Dendritic cell treated with granulocyte-macrophage colony-stimulating factor and Interleukin-4, amounts not matched to agents 40 ng/mL and 50 ng/mL, for 4 days (primary cell): ENCODE measurements around the gene GPC1.

ENCODE experiments used
- H3K27ac Mint-ChIP-seq: one replicate; pipeline ENCODE4 v1.8.0; 2022; ENCODE audit warnings: mild to moderate bottlenecking, mixed read lengths
- H3K27me3 Mint-ChIP-seq: one replicate; pipeline ENCODE4 v1.8.0; 2022; ENCODE audit warnings: mild to moderate bottlenecking, mixed read lengths
- H3K36me3 Mint-ChIP-seq: one replicate; pipeline ENCODE4 v1.8.0; 2022; ENCODE audit warnings: low read depth, mixed read lengths
- H3K4me1 Mint-ChIP-seq: one replicate; pipeline ENCODE4 v1.8.0; 2022; ENCODE audit warnings: low read depth, mixed read lengths
- H3K4me3 Mint-ChIP-seq: one replicate; pipeline ENCODE4 v1.8.0; 2022; ENCODE audit warnings: mild to moderate bottlenecking, moderate library complexity, mixed read lengths
- H3K9me3 Mint-ChIP-seq: one replicate; pipeline ENCODE4 v1.8.0; 2022; ENCODE audit warnings: mixed read lengths
- intact Hi-C: fragments of 100-400 bp; cut with micrococcal nuclease; formaldehyde crosslinking; loops from one replicate; pipeline ENCODE4 v1.15.0; 2022

Gene GPC1

DNA sequence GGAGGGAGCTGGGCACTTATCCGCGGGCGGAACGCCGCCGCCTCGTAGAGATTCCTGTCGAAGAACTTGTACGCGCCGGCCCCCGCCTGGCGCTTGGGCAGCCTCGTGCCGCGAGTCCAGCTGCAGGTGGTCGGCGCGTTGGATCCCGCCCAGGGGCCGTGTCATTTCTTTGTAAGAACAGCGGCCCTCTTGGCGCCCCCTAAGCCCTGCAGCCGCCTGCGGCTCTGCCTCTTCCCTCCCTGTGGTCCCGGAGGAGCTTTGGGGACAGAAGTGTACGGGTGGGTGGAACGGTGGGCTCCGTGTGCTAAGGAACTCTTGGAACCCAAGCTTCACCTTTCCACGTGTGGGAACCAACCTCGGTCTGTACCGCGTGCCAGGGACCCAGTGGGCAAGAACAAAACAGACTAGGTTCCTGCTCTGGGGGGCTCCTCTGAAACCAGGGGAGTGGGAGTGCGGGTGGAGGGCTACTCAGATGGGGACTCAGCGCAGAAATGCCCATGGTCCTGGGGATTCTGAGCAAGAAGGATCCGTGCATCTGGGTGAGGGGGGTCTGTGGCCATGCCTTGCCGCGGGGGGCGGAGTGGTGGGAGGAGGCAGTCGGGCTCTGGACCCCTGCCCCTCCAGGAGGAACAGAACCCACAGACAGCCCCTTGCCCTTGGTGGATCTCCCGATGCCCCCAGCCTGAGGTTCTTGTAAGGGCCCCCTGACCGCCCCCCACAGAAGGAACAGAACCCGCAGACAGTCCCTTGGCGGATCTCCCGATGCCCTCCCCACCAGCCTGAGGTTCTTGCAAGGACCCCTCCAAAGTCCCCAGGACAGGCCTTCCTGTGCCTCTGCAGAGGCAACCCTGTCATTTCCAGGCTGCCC, 1.5 kb downstream of the GPC1 start:
- intact Hi-C loops: loop anchor here (5.0 kb wide), 1 partner anchor 205 kb away; no protein-coding TSS in a partner anchor
- Mint-ChIP-seq H3K9me3 (no peaks in the 10 kb centered on the region), H3K36me3 (no peaks in the 10 kb centered on the region), H3K4me1 (peaks cover 6% of the 10 kb centered on the region), H3K4me3 (no peak overlapping the region), H3K27me3 (peaks cover 55% of the 10 kb centered on the region), H3K27ac (no peak overlapping the region)

GRCh38 chr2:240437551-240437860, 2.0 kb downstream of the GPC1 start:
- Mint-ChIP-seq H3K36me3 (no peaks in the 10 kb centered on the region), H3K4me3 (no peak overlapping the region)
- intact Hi-C loops: loop anchor here (5.0 kb wide), 1 partner anchor 205 kb away; no protein-coding TSS in a partner anchor

DNA sequence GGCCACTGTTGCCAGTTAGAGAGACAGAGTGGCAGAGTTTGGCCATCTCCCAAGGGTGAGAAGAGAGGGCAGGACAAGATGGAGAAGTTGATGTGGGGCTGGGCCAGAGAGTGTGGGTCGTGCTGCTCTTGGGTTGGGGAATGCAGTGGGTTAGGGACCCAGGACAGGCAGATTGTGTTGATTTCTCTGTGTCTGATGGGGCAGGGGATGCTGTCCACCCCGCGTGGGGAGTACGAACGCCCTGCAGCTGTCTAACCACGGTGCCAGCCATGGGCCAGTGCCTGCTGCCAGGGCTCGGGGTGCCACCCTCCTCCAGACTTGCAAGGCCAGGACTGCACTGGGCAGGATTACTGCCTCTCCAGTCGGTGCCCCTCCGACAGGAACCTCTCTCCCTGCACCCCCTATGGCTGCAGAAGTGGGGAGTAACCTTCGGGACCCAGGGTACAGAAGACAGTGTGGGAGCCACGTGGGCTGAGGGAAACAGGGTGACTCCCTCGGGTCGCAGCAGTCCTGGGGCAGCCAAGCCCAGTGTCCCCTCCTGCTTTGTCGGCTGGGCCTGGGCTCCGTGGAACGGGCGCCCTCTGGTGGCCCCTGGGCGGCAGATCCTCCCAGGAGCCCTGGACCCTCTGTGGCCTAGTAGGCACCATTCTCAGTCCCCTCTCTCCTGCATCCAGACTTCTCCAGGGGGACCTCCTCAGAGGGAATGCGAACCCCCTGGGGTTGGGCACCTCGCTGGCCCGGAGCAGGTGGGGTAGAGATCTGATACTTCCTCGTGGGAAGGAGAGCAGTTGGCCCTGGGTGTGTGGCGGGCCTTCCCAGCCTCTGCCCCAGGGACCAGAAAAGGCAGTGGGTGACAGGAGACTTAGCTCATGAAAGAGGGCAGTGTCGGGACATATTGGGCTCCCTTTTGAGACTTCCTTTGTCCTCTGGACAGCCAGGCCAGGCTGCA, 2.7 kb downstream of the GPC1 start:
- intact Hi-C loops: loop anchor here (5.0 kb wide), 1 partner anchor 206 kb away; no protein-coding TSS in a partner anchor
- peaks cover 45% of the 10 kb centered on the region for H3K27me3 Mint-ChIP-seq
- H3K4me3 Mint-ChIP-seq: no peak overlapping the region
- no peak overlapping the region for H3K27ac Mint-ChIP-seq
- H3K4me1 Mint-ChIP-seq: peaks cover 6% of the 10 kb centered on the region
- no peaks in the 10 kb centered on the region for H3K9me3 Mint-ChIP-seq
- H3K36me3 Mint-ChIP-seq: no peaks in the 10 kb centered on the region

More at GRCh38 chr2:240437551-240437860, 2.0 kb downstream of the GPC1 start:
- Mint-ChIP-seq H3K4me1 (peaks cover 6% of the 10 kb centered on the region), H3K27me3 (peaks cover 50% of the 10 kb centered on the region), H3K27ac (no peak overlapping the region), H3K9me3 (no peaks in the 10 kb centered on the region)

DNA sequence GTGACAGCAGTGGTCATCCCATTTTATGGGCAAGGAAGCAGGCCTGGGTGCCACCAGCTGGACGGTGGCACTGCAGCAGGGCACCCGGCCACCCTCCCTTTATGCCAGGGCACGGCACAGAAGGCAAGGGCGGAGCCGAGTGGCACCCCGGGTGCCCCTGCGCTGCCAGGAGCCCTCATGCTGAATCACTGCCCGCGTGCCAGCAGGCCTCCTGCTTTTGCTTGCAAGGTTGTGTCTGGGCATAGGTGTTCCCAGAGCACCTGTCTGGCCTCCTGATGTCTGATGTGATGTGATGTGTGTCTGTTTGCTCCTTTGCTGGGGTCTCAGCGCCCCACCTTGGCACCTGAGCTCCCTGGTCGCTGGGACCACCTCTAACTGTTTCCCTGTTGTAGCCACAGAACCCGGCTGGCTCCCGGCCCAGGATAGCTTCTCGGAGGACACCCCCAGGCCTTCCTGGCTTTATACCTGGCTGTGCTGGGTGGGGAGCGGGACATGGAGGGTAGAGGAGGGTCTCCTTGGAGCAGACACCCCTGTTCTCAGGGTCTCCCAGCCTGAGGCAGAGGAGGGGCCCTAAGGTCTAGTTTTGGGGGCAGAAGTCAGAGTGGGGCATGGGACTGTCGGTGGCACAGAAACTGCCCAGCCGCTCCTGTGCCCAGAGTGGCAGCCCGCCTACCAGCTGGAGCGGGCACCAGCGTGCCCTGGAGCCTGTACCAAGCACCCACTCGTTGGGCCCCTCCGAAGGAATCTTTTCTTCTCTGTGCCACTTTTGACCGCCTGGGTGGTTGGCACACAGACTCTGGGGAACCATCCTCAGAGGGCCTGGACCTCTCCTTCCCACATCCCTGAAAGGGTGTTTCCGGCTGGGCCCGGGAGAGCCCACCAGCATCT, 3.6 kb downstream of the GPC1 start:
- intact Hi-C loops: loop anchor here (5.0 kb wide), 1 partner anchor 207 kb away; no protein-coding TSS in a partner anchor
- H3K27ac Mint-ChIP-seq: no peak overlapping the region

DNA sequence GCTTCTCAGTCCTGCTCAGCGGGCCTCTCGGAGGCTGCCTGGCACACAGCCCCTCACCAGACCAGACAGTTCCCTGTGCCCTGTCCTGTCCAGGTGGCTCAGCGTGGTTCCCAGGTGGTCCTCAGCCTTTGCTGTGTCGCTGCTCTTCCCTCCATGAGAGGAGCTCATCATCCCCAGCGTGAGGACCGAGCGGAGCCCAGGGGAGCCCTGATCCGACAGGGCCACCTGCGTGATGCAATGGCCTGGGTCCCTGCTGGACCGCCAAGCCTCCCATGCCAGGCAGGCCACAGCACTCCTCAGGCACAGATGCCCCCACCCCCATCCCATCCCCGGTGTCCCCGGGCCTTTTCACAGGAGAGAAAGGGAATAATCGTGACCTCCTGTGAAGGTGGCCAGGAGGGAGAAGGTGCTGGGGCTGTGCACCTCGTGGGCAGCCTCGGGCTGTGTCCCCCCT, 4.3 kb downstream of the GPC1 start:
- intact Hi-C loops: loop anchor here (5.0 kb wide), 1 partner anchor 207 kb away; no protein-coding TSS in a partner anchor
- H3K27ac Mint-ChIP-seq: no peak overlapping the region
- H3K4me1 Mint-ChIP-seq: peaks cover 2% of the 10 kb centered on the region
- H3K4me3 Mint-ChIP-seq: no peak overlapping the region
- no peaks in the 10 kb centered on the region for H3K36me3 Mint-ChIP-seq
- peaks cover 29% of the 10 kb centered on the region for H3K27me3 Mint-ChIP-seq
- H3K9me3 Mint-ChIP-seq: no peaks in the 10 kb centered on the region

More for the DNA sequence above, 3.6 kb downstream of the GPC1 start:
- Mint-ChIP-seq H3K4me3 (no peak overlapping the region), H3K36me3 (no peaks in the 10 kb centered on the region), H3K27me3 (peaks cover 36% of the 10 kb centered on the region), H3K9me3 (no peaks in the 10 kb centered on the region), H3K4me1 (peaks cover 6% of the 10 kb centered on the region)

DNA sequence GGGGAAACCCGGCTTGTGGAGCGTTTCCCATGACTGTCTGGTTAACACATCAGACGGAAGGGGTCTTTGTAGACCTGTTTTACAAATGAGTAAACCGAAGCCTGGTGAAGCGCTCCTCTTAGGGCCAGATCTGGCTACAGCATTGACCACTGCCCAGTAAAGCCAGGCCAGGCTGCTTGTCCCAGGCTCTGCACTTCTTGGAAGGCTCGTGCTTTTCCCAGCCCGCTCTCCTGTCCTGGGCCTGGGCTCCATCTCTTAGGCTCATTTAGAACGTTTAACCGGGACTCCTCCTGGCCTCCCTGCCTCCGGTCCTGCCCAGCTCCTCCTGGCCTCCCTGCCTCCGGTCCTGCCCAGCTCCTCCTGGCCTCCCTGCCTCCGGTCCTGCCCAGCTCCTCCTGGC, 4.8 kb downstream of the GPC1 start:
- Mint-ChIP-seq H3K4me1 (no peaks in the 10 kb centered on the region), H3K4me3 (no peak overlapping the region), H3K9me3 (no peaks in the 10 kb centered on the region), H3K27ac (no peak overlapping the region), H3K27me3 (peaks cover 29% of the 10 kb centered on the region), H3K36me3 (no peaks in the 10 kb centered on the region)
- intact Hi-C loops: no loop called here

DNA sequence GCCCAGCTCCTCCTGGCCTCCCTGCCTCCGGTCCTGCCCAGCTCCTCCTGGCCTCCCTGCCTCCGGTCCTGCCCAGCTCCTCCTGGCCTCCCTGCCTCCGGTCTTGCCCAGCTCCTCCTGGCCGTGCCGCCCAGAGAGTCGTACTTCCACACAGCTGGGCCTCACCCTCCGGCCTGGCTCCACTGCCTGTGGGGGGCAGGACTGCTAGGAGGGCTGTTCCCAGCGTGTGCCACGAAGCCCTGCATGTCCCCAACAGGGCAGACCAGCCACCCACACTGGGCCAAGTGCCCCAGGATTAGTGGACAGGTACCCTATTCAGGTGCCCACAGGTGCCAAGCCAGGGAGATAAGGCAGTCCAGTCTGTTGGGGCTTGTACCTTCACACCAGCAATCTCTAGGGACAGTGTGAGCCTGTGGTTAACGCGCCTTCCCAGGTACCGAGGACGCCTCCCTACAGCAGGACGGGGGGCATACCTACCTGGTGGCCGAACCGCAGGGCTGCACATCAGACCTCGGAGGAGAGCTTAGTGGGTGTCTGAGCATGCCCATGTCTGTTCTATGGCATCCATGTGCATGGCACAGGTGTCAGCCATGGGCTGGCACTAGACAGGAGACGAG, 5.3 kb downstream of the GPC1 start:
- Mint-ChIP-seq H3K36me3 (no peaks in the 10 kb centered on the region), H3K27me3 (peaks cover 30% of the 10 kb centered on the region), H3K9me3 (no peaks in the 10 kb centered on the region), H3K4me3 (no peak overlapping the region), H3K4me1 (no peaks in the 10 kb centered on the region), H3K27ac (no peak overlapping the region)
- intact Hi-C loops: no loop called here

DNA sequence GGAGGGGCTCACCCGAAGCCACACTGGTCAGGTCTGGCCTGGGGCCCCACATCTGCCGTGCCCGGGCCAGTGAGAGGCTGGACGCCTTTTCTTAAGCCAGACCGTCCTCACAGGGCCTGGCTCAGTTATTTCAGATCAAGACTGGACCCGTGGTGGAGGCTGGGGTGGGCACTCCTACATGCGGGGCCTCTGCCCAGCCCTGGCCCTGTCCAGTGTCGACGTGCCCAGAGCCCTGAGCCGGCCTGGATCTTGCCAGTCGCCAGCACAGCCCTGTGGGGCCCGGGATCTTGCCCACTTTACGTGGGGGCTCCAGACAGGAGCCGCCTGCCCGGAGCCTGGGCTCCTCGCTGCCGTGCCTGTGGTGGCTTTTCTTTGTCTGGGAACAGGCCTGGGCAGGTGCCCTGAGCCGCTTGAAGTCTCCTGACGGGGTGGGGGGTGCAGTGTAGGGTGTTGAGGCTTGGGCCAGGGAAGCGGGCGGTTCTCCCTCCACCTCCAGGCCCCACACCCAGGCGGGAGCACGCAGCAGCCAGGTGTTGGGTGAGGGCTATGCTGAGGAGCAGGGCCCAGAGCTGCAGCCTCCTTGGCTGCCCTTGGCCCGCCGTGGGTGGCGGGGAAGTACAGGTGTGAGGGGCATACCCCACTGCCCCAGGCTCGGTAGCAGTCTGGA, 6.0 kb downstream of the GPC1 start:
- Mint-ChIP-seq H3K36me3 (no peaks in the 10 kb centered on the region), H3K27me3 (peaks cover 31% of the 10 kb centered on the region), H3K4me1 (no peaks in the 10 kb centered on the region), H3K27ac (no peak overlapping the region), H3K4me3 (no peak overlapping the region), H3K9me3 (no peaks in the 10 kb centered on the region)
- intact Hi-C loops: no loop called here

DNA sequence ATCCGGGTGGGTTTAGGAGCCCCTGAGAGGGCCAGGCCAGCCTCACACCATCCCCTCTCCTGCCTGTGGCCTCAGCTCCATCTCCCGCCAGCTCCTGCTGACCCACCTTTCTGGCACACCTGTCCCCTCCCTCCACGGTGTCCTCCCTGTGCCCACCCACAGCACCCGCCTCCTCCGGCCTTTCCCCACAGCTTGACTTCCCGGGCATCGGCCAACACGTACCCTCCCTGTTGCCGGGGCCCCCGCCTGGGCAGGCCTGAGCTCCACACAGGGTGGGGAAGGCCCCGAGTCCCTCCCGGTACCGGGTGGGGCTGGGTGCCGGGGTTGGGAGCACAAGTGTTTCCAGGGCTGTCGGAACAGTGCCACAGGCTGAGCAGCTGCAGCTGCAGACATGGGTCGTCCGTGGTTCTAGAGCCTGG, 6.5 kb downstream of the GPC1 start:
- H3K27ac Mint-ChIP-seq: no peak overlapping the region
- no peaks in the 10 kb centered on the region for H3K4me1 Mint-ChIP-seq
- H3K36me3 Mint-ChIP-seq: no peaks in the 10 kb centered on the region
- H3K4me3 Mint-ChIP-seq: no peak overlapping the region
- intact Hi-C loops: no loop called here
- H3K27me3 Mint-ChIP-seq: peaks cover 29% of the 10 kb centered on the region
- no peaks in the 10 kb centered on the region for H3K9me3 Mint-ChIP-seq

DNA sequence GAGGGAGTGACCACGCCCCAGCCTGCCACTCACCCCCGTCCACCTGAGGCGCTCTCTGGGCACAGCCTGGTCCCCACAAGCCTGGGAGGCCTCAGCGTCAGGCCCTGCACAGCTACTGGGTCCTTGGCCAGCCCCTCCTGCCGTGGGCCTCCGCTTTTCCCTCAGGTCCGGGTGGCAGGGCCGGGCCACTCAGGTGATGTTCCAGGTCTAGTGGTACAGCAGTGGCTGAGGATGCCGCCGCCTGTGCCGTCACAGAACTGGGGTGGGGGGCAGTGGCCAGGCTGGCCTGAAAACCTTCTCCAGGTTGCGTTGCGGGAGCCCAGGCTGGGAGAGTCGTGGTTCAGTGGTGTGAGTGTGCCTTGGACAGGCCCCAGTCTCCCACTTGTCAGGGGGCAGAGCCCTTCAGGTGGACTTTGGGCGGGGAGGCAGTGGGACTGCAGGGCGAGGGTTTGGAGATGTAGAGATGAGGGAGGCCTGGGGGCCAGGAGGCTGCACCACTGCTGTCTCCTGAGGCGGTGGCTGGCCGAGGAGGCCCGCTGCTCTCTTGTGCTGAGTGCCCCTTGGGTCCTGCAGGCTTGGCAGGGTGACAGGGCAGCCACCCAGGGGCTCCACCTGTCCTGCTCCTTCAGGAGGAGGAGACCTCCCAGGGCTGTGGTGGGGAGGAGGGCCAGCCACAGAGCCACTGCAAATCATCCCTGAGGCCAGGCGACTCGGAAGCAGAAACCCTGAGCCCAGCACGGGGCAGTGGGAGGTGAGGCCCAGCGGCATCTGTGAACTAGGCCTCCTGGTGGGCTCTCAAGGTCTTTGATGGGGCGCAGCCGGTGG, 7.6 kb downstream of the GPC1 start:
- Mint-ChIP-seq H3K4me3 (no peak overlapping the region), H3K4me1 (no peaks in the 10 kb centered on the region), H3K9me3 (no peaks in the 10 kb centered on the region), H3K27ac (no peak overlapping the region), H3K36me3 (no peaks in the 10 kb centered on the region), H3K27me3 (peaks cover 18% of the 10 kb centered on the region)
- intact Hi-C loops: no loop called here

DNA sequence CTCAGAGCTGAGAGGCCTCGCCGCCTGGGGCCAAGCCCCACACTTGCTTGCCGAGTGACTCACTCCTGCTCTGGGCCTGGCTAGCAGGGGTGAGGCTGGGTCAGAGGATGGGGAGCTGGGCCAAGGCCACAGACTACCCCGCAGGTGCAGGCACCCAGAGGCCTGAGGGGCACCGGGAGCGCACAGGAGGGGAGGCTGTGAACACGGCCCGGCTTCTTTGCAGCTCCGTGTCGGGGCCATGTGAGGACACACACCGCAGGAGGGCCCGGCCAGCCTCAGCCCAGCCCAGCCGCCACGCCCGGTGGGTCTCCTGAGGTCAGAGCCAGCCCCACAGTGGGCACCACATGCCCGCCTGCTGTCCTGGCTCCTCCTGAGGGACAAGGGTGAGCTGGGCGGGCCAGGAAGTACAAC, 8.4 kb downstream of the GPC1 start:
- no peak overlapping the region for H3K4me3 Mint-ChIP-seq
- intact Hi-C loops: no loop called here
- H3K9me3 Mint-ChIP-seq: no peaks in the 10 kb centered on the region
- no peaks in the 10 kb centered on the region for H3K4me1 Mint-ChIP-seq
- H3K27ac Mint-ChIP-seq: no peak overlapping the region
- no peaks in the 10 kb centered on the region for H3K36me3 Mint-ChIP-seq
- H3K27me3 Mint-ChIP-seq: peaks cover 16% of the 10 kb centered on the region

- Mint-ChIP-seq H3K36me3 (no peaks in the 10 kb centered on the region), H3K9me3 (no peaks in the 10 kb centered on the region), H3K4me3 (no peak overlapping the region), H3K27ac (no peak overlapping the region), H3K27me3 (peaks cover 19% of the 10 kb centered on the region), H3K4me1 (no peaks in the 10 kb centered on the region)
- intact Hi-C loops: no loop called here
Measured at GRCh38 chr2:240444464-240444863, 9.0 kb downstream of the GPC1 start.
